HL-60 (cell line): ENCODE results near the gene FLT3LG.
A peak's percentile ranks its signal among the peaks of the same experiment; 100 is the strongest.

Experiments used
- DNase-seq, 2 experiments: peaks; one replicate each; pipeline ENCODE4 v3.0.0-alpha.2; 2010 to 2020; ENCODE audit warnings: low read depth in 1 of 2, low spot score in 1 of 2
- H3K27ac ChIP-seq: fragments of 250-450 bp; sonication (Bioruptor Pico); replicated peaks from 2 replicates; pipeline ENCODE4 v1.5.1; 2020; ENCODE audit warnings: mild to moderate bottlenecking, moderate library complexity
- H3K27me3 ChIP-seq: fragments of 250-450 bp; sonication (Bioruptor Pico); 2 replicates; pipeline ENCODE4 v1.5.1; 2021; ENCODE audit warnings: mild to moderate bottlenecking, moderate library complexity; ENCODE audit not compliant: insufficient read depth, poor library complexity, severe bottlenecking
- H3K4me3 ChIP-seq: replicated peaks from 2 replicates; pipeline ENCODE4 v1.5.1; 2011; ENCODE audit warnings: mild to moderate bottlenecking, control low read depth, low read length; ENCODE audit not compliant: insufficient read depth
- GABPA ChIP-seq: IDR thresholded peaks from 2 replicates; pipeline ENCODE4 v1.6.1; 2012; ENCODE audit warnings: low read depth
- POLR2AphosphoS5 ChIP-seq: IDR thresholded peaks from 2 replicates; pipeline ENCODE4 v1.6.1; 2012; ENCODE audit warnings: low read depth
- SPI1 ChIP-seq: IDR thresholded peaks from 2 replicates; pipeline ENCODE4 v1.6.1; 2012; ENCODE audit warnings: low read depth, mild to moderate bottlenecking, borderline replicate concordance
- TF ChIP-seq, protein P1 (sequence below): IDR thresholded peaks from one replicate; pipeline ENCODE4 v1.5.1; 2011; ENCODE audit warnings: low read length, control low read depth, inconsistent platforms; ENCODE audit not compliant: insufficient read depth
- TF ChIP-seq, protein P2 (sequence below): IDR thresholded peaks from 2 replicates; pipeline ENCODE4 v1.6.1; 2012; ENCODE audit warnings: low read depth; ENCODE audit not compliant: insufficient replicate concordance

The FLT3LG gene

DNA sequence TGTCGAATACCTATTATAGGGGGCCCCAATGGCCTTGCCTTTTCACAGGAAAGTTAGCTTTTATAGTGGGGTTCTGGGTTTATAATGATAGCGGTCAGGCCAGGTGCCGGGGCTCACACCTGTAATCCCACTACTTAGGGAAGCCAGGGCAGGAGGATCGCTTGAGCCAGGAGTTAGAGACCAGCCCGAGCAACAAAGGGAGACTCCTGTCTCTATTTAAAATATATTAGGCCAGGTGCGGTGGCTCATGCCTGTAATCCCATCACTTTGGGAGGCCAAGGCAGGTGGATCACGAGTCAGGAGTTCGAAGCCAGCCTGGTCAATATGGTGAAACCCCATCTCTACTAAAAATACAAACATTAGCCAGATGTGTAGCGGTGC, 29.6 kb downstream of the FLT3LG start:
- no peak overlapping the region for H3K27ac ChIP-seq

DNA sequence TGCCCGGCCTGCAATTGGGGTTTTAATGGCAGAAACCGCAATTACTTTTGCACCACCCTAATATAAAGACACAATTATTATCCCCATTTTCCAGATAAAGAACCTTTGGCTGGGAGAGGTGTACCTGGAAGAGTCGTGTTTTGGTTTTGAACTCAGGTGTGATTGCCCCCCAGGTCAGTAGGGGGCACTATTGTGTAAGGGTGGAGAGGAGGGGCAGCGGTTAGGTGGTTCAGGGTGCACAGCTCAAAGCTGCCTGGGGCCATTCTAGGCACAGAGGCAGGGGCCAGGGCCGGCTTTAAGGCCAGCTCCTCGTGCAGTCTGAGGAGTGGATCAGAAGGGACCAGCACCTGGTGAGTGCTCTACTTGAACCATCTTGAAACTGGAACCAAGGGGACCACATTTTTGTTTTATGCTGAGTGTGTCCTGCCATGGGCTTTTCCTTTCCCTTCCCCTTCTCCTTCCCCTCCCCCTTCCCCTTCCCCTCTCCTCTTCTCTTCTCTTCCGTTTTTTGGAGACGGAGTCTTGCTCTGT, 32.6 kb downstream of the FLT3LG start:
- DNase-seq: peak; percentile 72 to 85

More for the DNA sequence above, 29.6 kb downstream of the FLT3LG start:
- no peak overlapping the region for H3K4me3 ChIP-seq
- no peak for DNase-seq
- no peaks in the 10 kb centered on the region for H3K27me3 ChIP-seq
- TF ChIP-seq SPI1 (no peak), POLR2AphosphoS5 (no peak), GABPA (no peak)
- TF ChIP-seq, protein P1, sequence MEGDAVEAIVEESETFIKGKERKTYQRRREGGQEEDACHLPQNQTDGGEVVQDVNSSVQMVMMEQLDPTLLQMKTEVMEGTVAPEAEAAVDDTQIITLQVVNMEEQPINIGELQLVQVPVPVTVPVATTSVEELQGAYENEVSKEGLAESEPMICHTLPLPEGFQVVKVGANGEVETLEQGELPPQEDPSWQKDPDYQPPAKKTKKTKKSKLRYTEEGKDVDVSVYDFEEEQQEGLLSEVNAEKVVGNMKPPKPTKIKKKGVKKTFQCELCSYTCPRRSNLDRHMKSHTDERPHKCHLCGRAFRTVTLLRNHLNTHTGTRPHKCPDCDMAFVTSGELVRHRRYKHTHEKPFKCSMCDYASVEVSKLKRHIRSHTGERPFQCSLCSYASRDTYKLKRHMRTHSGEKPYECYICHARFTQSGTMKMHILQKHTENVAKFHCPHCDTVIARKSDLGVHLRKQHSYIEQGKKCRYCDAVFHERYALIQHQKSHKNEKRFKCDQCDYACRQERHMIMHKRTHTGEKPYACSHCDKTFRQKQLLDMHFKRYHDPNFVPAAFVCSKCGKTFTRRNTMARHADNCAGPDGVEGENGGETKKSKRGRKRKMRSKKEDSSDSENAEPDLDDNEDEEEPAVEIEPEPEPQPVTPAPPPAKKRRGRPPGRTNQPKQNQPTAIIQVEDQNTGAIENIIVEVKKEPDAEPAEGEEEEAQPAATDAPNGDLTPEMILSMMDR: no peak
- TF ChIP-seq, protein P2, sequence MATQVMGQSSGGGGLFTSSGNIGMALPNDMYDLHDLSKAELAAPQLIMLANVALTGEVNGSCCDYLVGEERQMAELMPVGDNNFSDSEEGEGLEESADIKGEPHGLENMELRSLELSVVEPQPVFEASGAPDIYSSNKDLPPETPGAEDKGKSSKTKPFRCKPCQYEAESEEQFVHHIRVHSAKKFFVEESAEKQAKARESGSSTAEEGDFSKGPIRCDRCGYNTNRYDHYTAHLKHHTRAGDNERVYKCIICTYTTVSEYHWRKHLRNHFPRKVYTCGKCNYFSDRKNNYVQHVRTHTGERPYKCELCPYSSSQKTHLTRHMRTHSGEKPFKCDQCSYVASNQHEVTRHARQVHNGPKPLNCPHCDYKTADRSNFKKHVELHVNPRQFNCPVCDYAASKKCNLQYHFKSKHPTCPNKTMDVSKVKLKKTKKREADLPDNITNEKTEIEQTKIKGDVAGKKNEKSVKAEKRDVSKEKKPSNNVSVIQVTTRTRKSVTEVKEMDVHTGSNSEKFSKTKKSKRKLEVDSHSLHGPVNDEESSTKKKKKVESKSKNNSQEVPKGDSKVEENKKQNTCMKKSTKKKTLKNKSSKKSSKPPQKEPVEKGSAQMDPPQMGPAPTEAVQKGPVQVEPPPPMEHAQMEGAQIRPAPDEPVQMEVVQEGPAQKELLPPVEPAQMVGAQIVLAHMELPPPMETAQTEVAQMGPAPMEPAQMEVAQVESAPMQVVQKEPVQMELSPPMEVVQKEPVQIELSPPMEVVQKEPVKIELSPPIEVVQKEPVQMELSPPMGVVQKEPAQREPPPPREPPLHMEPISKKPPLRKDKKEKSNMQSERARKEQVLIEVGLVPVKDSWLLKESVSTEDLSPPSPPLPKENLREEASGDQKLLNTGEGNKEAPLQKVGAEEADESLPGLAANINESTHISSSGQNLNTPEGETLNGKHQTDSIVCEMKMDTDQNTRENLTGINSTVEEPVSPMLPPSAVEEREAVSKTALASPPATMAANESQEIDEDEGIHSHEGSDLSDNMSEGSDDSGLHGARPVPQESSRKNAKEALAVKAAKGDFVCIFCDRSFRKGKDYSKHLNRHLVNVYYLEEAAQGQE: no peak

DNA sequence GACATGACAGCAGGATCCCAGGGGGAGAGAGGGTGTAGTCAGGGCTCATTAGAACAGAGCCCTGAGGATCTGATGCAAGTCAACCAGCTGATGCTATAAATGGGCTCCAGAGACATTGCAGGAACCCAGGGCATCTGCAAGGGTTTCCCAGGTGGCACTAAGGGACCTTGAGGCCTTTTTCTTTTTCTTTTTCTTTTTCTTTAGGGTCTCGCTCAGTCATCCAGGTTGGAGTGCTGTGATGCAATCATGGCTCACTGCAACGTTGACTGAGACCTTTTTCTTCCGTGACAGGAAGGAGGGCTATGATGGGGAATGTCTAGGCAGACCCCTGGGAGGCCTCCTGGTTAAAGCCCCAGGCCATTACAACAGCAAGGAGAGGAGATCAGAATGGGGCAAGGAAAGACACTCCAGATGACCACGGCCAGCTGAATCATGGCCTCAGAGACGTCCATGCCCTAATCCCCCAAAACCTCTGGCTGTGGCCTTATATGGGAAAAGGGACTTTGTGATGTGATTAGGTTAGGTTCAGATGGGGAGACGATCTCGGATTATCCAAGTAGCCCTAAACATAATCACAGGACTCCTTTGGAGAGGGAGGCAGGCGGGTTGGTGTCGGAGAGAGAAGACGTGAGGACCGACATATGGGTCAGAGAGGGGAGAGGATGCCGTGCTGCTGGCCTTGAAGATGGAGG, 33.9 kb downstream of the FLT3LG start:
- TF ChIP-seq, protein P2: no peak
- TF ChIP-seq GABPA: no peak
- TF ChIP-seq, protein P1: no peak
- no peak for TF ChIP-seq SPI1
- no peak for TF ChIP-seq POLR2AphosphoS5
- Histone ChIP-seq H3K27ac (no peak overlapping the region), H3K4me3 (no peak overlapping the region), H3K27me3 (no peaks in the 10 kb centered on the region)
- no peak for DNase-seq

More for the DNA sequence above, 32.6 kb downstream of the FLT3LG start:
- Histone ChIP-seq H3K27ac (no peak overlapping the region), H3K27me3 (no peaks in the 10 kb centered on the region), H3K4me3 (no peak overlapping the region)
- TF ChIP-seq POLR2AphosphoS5 (no peak), SPI1 (peak; percentile 56; the same call in 1 of the 2 replicates), GABPA (no peak)
- TF ChIP-seq, protein P2: no peak
- TF ChIP-seq, protein P1: peak; percentile 84
